ENCODE results near the gene SLC8A1. TPM values are rescaled to one million over a fixed set of nuclear protein-coding genes. Genes with fewer than 3 reads are reported as not detected.

SLC8A1 gene
- total and polyA plus RNA-seq, 10 of the 15 experiments (the other 5 are each of a cell fraction or from before 2014, with no cell fraction given): under 0.01 to 1.2 (median 0.01) TPM; not detected in 3

- FAIRE-seq: no peak
- Histone ChIP-seq H3K36me3 (ENCODE audit: control insufficient read depth in 2 of 2, insufficient read depth in 2 of 2, low read length in 1 of 2) (no peaks in the 10 kb centered on the region), H3K9me3 (replicated peaks; ENCODE audit: control insufficient read depth, insufficient read depth, low read length) (no peaks in the 10 kb centered on the region), H4K20me1 (ENCODE audit: control insufficient read depth, insufficient read depth) (no peaks in the 10 kb centered on the region), H3K27ac (ENCODE audit: control insufficient read depth, insufficient read depth) (no peak overlapping the region), H2AFZ (ENCODE audit: control insufficient read depth, low read depth, low read length) (no peak overlapping the region), H3K4me3 (no peak overlapping the region), H3K4me2 (ENCODE audit: control insufficient read depth, insufficient read depth) (no peak overlapping the region), H3K9ac (ENCODE audit: control insufficient read depth, insufficient read depth, low read length) (no peak overlapping the region), H3K79me2 (ENCODE audit: control insufficient read depth, insufficient read depth, low read length) (no peaks in the 10 kb centered on the region), H3K4me1 (ENCODE audit: control insufficient read depth, insufficient read depth, low read length) (no peaks in the 10 kb centered on the region), H3K27me3 (replicated peaks in 1 of 2; ENCODE audit: control insufficient read depth in 2 of 2, insufficient read depth in 2 of 2, low read length in 1 of 2) (no peaks in the 10 kb centered on the region)
- ChIA-PET RAD21 (ENCODE audit: unreplicated experiment) (interaction anchor here (1.0 to 1.5 kb wide), 2 partner anchors 342 to 343 kb away, joined by 4 read pairs; no protein-coding TSS in a partner anchor), POLR2A (no interaction called here), SMC1A (ENCODE audit: uncharacterized antibody, unreplicated experiment) (interaction anchor here (0.6 to 0.9 kb wide), 2 partner anchors 291 to 1080 kb away, joined by 3 read pairs; no protein-coding TSS in a partner anchor), CTCF (interaction anchor here (0.6 to 1.3 kb wide), 5 partner anchors 17 to 1651 kb away, joined by 3 to 5 read pairs (median 3); no protein-coding TSS in a partner anchor)
- in situ Hi-C loops (cut with MboI): no loop called here
- peak; percentile 36; the same call in 1 of the 3 replicates for ATAC-seq
- peak; percentile 46; the same call in 1 of the 2 replicates for TF ChIP-seq RAD21 (IDR thresholded peaks at IDR 0.05; ENCODE audit: insufficient read depth, low read depth, low read length)
- TF ChIP-seq, protein P1, sequence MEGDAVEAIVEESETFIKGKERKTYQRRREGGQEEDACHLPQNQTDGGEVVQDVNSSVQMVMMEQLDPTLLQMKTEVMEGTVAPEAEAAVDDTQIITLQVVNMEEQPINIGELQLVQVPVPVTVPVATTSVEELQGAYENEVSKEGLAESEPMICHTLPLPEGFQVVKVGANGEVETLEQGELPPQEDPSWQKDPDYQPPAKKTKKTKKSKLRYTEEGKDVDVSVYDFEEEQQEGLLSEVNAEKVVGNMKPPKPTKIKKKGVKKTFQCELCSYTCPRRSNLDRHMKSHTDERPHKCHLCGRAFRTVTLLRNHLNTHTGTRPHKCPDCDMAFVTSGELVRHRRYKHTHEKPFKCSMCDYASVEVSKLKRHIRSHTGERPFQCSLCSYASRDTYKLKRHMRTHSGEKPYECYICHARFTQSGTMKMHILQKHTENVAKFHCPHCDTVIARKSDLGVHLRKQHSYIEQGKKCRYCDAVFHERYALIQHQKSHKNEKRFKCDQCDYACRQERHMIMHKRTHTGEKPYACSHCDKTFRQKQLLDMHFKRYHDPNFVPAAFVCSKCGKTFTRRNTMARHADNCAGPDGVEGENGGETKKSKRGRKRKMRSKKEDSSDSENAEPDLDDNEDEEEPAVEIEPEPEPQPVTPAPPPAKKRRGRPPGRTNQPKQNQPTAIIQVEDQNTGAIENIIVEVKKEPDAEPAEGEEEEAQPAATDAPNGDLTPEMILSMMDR (IDR thresholded peaks at IDR 0.05 in 2 of 3, conservative IDR thresholded peaks at IDR 0.05 in 1 of 3; ENCODE audit: control insufficient read depth in 2 of 3, extremely low read depth in 1 of 3, insufficient read depth in 1 of 3, low read depth in 3 of 3, low read length in 3 of 3): peak in 1 of 3 experiments; percentile 24; a peak in 2 of 6 replicates
- no peak for TF ChIP-seq BCL3 (IDR thresholded peaks at IDR 0.05; ENCODE audit: borderline replicate concordance, insufficient read depth, low read depth, low read length, poor library complexity, severe bottlenecking)
- no peak for TF ChIP-seq NR2C2 (IDR thresholded peaks at IDR 0.05; ENCODE audit: borderline replicate concordance, control insufficient read depth, insufficient read length, low read depth)
- DNase-seq (ENCODE audit: low read depth, low spot score): no peak
- intact Hi-C loops (cut with micrococcal nuclease; ENCODE audit: unreplicated experiment): loop anchor here (10.0 kb wide), 1 partner anchor 342 kb away; no protein-coding TSS in a partner anchor
- WGBS (ENCODE audit: insufficient coverage, insufficient replicate concordance, low lambda C conversion rate, missing lambda C conversion rate): 0% methylated on average over 1 of the region's 1 CpG
- BruUV-seq (replicated peaks): no TSS peak
Measured at GRCh38 chr2:40213071-40213470, 238.8 kb downstream of the SLC8A1 start.

Measured in GM12878 (cell line).